ENCODE measurements around the gene SLC7A8.
"Not testable (repeated sequence)": the region's sequence is repeated elsewhere in the genome, so short reads cannot be mapped to it uniquely, and the experiment has no call there.

DNA sequence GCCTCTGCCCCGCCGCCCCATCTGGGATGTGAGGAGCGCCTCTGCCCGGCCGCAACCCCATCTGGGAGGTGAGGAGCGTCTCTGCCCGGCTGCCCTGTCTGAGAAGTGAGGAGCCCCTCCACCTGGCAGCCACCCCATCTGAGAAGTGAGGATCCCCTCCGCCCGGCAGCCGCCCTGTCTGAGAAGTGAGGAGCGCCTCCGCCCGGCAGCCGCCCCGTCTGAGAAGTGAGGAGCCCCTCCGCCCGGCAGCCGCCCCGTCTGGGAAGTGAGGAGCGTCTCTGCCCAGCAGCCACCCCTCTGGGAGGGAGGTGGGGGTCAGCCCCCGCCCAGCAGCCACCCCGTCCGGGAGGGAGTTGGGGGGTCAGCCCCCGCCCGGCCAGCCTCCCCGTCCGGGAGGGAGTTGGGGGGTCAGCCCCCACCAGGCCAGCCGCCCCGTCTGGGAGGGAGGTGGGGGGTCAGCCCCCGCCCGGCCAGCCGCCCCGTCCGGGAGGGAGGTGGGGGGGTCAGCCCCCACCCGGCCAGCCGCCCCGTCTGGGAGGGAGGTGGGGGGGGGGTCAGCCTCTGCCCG, 48.9 kb upstream of the SLC7A8 start:
- TF ChIP-seq POLR2A (IDR thresholded peaks at IDR 0.05) = not testable (repeated sequence)
- TF ChIP-seq, protein P1, sequence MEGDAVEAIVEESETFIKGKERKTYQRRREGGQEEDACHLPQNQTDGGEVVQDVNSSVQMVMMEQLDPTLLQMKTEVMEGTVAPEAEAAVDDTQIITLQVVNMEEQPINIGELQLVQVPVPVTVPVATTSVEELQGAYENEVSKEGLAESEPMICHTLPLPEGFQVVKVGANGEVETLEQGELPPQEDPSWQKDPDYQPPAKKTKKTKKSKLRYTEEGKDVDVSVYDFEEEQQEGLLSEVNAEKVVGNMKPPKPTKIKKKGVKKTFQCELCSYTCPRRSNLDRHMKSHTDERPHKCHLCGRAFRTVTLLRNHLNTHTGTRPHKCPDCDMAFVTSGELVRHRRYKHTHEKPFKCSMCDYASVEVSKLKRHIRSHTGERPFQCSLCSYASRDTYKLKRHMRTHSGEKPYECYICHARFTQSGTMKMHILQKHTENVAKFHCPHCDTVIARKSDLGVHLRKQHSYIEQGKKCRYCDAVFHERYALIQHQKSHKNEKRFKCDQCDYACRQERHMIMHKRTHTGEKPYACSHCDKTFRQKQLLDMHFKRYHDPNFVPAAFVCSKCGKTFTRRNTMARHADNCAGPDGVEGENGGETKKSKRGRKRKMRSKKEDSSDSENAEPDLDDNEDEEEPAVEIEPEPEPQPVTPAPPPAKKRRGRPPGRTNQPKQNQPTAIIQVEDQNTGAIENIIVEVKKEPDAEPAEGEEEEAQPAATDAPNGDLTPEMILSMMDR (IDR thresholded peaks at IDR 0.05) = not testable (repeated sequence)

All from thyroid gland (tissue), 4 donors.